HepG2 (cell line): ENCODE data around the gene PUM1. TPM values are rescaled to one million over a fixed set of nuclear protein-coding genes. Genes with fewer than 3 reads are reported as not detected.

Experiments
- BHLHE40 ChIP-seq: IDR thresholded peaks from 2 replicates; pipeline ENCODE4 v1.6.1; 2011; ENCODE audit warnings: low read length, improper control_type of control experiment
- CREB1 ChIP-seq, 2 experiments: fragments of 450-650 bp in 1 of 2; IDR thresholded peaks; 2 replicates each; pipeline ENCODE4 v1.6.1; 2016 to 2017; ENCODE audit warnings: control low read depth in 1 of 2, mild to moderate bottlenecking in 1 of 2, missing compliant biosample characterization in 1 of 2, missing genetic modification characterization in 1 of 2
- DBP ChIP-seq: sonication (generic); formaldehyde crosslinking; IDR thresholded peaks from 2 replicates; pipeline ENCODE4 v1.4.0; 2020; ENCODE audit warnings: missing genetic modification reagents; ENCODE audit errors: not compliant biosample characterization
- HDAC2 ChIP-seq: sonication (generic); formaldehyde crosslinking; IDR thresholded peaks from 2 replicates; pipeline ENCODE4 v1.4.0; 2020; ENCODE audit warnings: missing genetic modification reagents
- HNF4A ChIP-seq: sonication (generic); formaldehyde crosslinking; IDR thresholded peaks from 2 replicates; pipeline ENCODE4 v1.4.0; 2020; ENCODE audit warnings: missing genetic modification reagents
- IKZF1 ChIP-seq: fragments of 450-650 bp; IDR thresholded peaks from 2 replicates; pipeline ENCODE4 v1.7.1; 2016
- KLF11 ChIP-seq: IDR thresholded peaks from 2 replicates; pipeline ENCODE4 v1.6.1; 2016; ENCODE audit warnings: missing compliant biosample characterization
- LRRFIP1 ChIP-seq: sonication (generic); formaldehyde crosslinking; conservative IDR thresholded peaks from 2 replicates; pipeline ENCODE4 v1.4.0; 2020; ENCODE audit warnings: missing genetic modification reagents
- MED13 ChIP-seq: sonication (generic); formaldehyde crosslinking; IDR thresholded peaks from 2 replicates; pipeline ENCODE4 v1.5.0; 2020; ENCODE audit warnings: missing genetic modification reagents
- PLRG1 ChIP-seq: fragments of 450-650 bp; conservative IDR thresholded peaks from 2 replicates; pipeline ENCODE4 v1.6.1; 2016
- SMARCC2 ChIP-seq: fragments of 450-650 bp; IDR thresholded peaks from 2 replicates; pipeline ENCODE4 v1.6.1; 2017; ENCODE audit warnings: antibody characterized with exemption, mild to moderate bottlenecking
- SPEN ChIP-seq: sonication (generic); formaldehyde crosslinking; IDR thresholded peaks from 2 replicates; pipeline ENCODE4 v1.5.1; 2020; ENCODE audit warnings: low read depth, mild to moderate bottlenecking, missing genetic modification reagents
- SRF ChIP-seq: IDR thresholded peaks from 2 replicates; pipeline ENCODE4 v1.6.1; 2011; ENCODE audit warnings: mild to moderate bottlenecking, low read depth, low read length, moderate library complexity
- SUZ12 ChIP-seq: fragments of 150-350 bp; IDR thresholded peaks from 2 replicates; pipeline ENCODE4 v1.6.1; 2014; ENCODE audit warnings: low read depth, low read length
- TAF1 ChIP-seq: sonication (generic); formaldehyde crosslinking; IDR thresholded peaks from 2 replicates; pipeline ENCODE4 v1.4.0; 2020; ENCODE audit warnings: missing genetic modification reagents
- ZNF20 ChIP-seq: sonication (generic); formaldehyde crosslinking; IDR thresholded peaks from 2 replicates; pipeline ENCODE4 v1.4.0; 2020; ENCODE audit warnings: mild to moderate bottlenecking, moderate library complexity, missing genetic modification reagents
- ZNF496 ChIP-seq: sonication (generic); formaldehyde crosslinking; IDR thresholded peaks from 2 replicates; pipeline ENCODE4 v1.8.1; 2023; ENCODE audit warnings: mild to moderate bottlenecking, moderate library complexity, missing genetic modification reagents; ENCODE audit not compliant: insufficient replicate concordance
- ZNF546 ChIP-seq: sonication (generic); formaldehyde crosslinking; conservative IDR thresholded peaks from 2 replicates; pipeline ENCODE4 v1.8.1; 2023; ENCODE audit warnings: mild to moderate bottlenecking, missing genetic modification reagents
- ZNF558 ChIP-seq: sonication (generic); formaldehyde crosslinking; IDR thresholded peaks from 2 replicates; pipeline ENCODE4 v1.9.0; 2022; ENCODE audit warnings: mild to moderate bottlenecking, missing genetic modification reagents, borderline replicate concordance
- ZNF569 ChIP-seq: sonication (generic); formaldehyde crosslinking; IDR thresholded peaks from 2 replicates; pipeline ENCODE4 v1.5.0; 2020; ENCODE audit warnings: mild to moderate bottlenecking, missing genetic modification reagents, moderate library complexity, borderline replicate concordance
- ZNF773 ChIP-seq: sonication (generic); formaldehyde crosslinking; IDR thresholded peaks from 2 replicates; pipeline ENCODE4 v1.4.0; 2020; ENCODE audit warnings: missing genetic modification reagents, borderline replicate concordance
- ZNF781 ChIP-seq: sonication (generic); formaldehyde crosslinking; IDR thresholded peaks from 2 replicates; pipeline ENCODE4 v1.5.1; 2020; ENCODE audit warnings: borderline replicate concordance, mild to moderate bottlenecking, missing genetic modification reagents; ENCODE audit errors: not compliant biosample characterization
- polyA plus RNA-seq, 8 experiments: library from polyadenylated mRNA; depleted of rRNA in 3 of 8; stranded (reverse) in 7 of 8; unstranded in 1 of 8; fragments of >200 nt; fragmentation: Illumina TruSeq in 4 of 8; extraction: Trizol in 4 of 8; gene quantifications; 2 replicates each; pipeline versions ENCODE4 v1.2.1 to v1.2.3, GENCODE V29; 2011 to 2016; ENCODE audit warnings: low read depth in 4 of 8, missing spikeins in 1 of 8, mixed read lengths in 1 of 8; ENCODE audit not compliant: insufficient read depth in 1 of 8
- total RNA-seq, 5 experiments: library from RNA; depleted of rRNA; stranded (reverse); fragments of >200 nt; fragmentation: Illumina TruSeq; extraction: Trizol; gene quantifications; 2 replicates each; pipeline ENCODE4 v1.2.3, GENCODE V29; 2016; ENCODE audit warnings: low read depth in 1 of 5
- TF ChIP-seq, protein P1 (sequence below): sonication (generic); formaldehyde crosslinking; IDR thresholded peaks from 2 replicates; pipeline ENCODE4 v1.4.0; 2020; ENCODE audit warnings: missing genetic modification reagents, borderline replicate concordance

The PUM1 gene
- total and polyA plus RNA-seq, 2 of the 13 experiments (the other 11 are each of a cell fraction or from before 2014, with no cell fraction given): 64.7 to 91.0 TPM

- TF ChIP-seq CREB1 (IDR thresholded peaks at IDR 0.05): no peak
- no peak for TF ChIP-seq CREB1 (CRISPR knock-in tag; IDR thresholded peaks at IDR 0.05)
- TF ChIP-seq SUZ12: no peak
- no peak for TF ChIP-seq SMARCC2
- no peak for TF ChIP-seq SRF
- TF ChIP-seq ZNF773 (CRISPR knock-in tag): no peak
- no peak for TF ChIP-seq TAF1 (CRISPR knock-in tag)
- no peak for TF ChIP-seq ZNF558 (CRISPR knock-in tag)
- no peak for TF ChIP-seq ZNF569 (CRISPR knock-in tag)
- TF ChIP-seq DBP: no peak
- TF ChIP-seq ZNF496 (CRISPR knock-in tag): no peak
- peak; percentile 19; the same call in 1 of the 2 replicates for TF ChIP-seq HDAC2 (CRISPR knock-in tag)
- no peak for TF ChIP-seq LRRFIP1 (CRISPR knock-in tag)
- TF ChIP-seq SPEN: peak; percentile 56; the same call in 1 of the 2 replicates
- TF ChIP-seq KLF11 (CRISPR knock-in tag): no peak
- TF ChIP-seq MED13 (CRISPR knock-in tag): no peak
- TF ChIP-seq IKZF1: no peak
- TF ChIP-seq, protein P1, sequence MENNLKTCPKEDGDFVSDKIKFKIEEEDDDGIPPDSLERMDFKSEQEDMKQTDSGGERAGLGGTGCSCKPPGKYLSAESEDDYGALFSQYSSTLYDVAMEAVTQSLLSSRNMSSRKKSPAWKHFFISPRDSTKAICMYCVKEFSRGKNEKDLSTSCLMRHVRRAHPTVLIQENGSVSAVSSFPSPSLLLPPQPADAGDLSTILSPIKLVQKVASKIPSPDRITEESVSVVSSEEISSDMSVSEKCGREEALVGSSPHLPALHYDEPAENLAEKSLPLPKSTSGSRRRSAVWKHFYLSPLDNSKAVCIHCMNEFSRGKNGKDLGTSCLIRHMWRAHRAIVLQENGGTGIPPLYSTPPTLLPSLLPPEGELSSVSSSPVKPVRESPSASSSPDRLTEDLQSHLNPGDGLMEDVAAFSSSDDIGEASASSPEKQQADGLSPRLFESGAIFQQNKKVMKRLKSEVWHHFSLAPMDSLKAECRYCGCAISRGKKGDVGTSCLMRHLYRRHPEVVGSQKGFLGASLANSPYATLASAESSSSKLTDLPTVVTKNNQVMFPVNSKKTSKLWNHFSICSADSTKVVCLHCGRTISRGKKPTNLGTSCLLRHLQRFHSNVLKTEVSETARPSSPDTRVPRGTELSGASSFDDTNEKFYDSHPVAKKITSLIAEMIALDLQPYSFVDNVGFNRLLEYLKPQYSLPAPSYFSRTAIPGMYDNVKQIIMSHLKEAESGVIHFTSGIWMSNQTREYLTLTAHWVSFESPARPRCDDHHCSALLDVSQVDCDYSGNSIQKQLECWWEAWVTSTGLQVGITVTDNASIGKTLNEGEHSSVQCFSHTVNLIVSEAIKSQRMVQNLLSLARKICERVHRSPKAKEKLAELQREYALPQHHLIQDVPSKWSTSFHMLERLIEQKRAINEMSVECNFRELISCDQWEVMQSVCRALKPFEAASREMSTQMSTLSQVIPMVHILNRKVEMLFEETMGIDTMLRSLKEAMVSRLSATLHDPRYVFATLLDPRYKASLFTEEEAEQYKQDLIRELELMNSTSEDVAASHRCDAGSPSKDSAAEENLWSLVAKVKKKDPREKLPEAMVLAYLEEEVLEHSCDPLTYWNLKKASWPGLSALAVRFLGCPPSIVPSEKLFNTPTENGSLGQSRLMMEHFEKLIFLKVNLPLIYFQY (CRISPR knock-in tag): no peak
- no peak for TF ChIP-seq ZNF546
- TF ChIP-seq HNF4A (CRISPR knock-in tag): peak; percentile 95
- TF ChIP-seq PLRG1: no peak
- TF ChIP-seq BHLHE40: no peak
- TF ChIP-seq ZNF20 (CRISPR knock-in tag): no peak
- TF ChIP-seq ZNF781 (CRISPR knock-in tag): no peak
Observed at GRCh38 chr1:30892671-30893073, 172.8 kb downstream of the PUM1 start (continued).
